Suprapubic skin (tissue), 4 donors: ENCODE data around the gene SLC30A2.

Experiments
- EP300 ChIP-seq: sonication (generic); formaldehyde crosslinking; IDR thresholded peaks from one replicate; pipeline ENCODE4 v1.6.1; 2017; ENCODE audit warnings: antibody characterized with exemption
- POLR2A ChIP-seq, 2 donors: fragments of 450-650 bp; IDR thresholded peaks; one replicate each; pipeline ENCODE4 v1.6.1; 2017; ENCODE audit warnings: antibody characterized with exemption in 2 of 2, mild to moderate bottlenecking in 2 of 2, moderate library complexity in 2 of 2
- POLR2AphosphoS5 ChIP-seq, 3 donors: sonication (generic); formaldehyde crosslinking; IDR thresholded peaks; one replicate each; pipeline ENCODE4 v1.6.1; 2017; ENCODE audit warnings: antibody characterized with exemption in 3 of 3
- TF ChIP-seq, protein P1 (sequence below), 2 donors: fragments of 200-600 bp in 1 of 2; fragments of 450-650 bp in 1 of 2; sonication (generic) in 1 of 2; IDR thresholded peaks; one replicate each; pipeline ENCODE4 v1.5.1; 2016 to 2019; ENCODE audit warnings: antibody characterized with exemption in 2 of 2, mild to moderate bottlenecking in 1 of 2, moderate library complexity in 1 of 2

DNA sequence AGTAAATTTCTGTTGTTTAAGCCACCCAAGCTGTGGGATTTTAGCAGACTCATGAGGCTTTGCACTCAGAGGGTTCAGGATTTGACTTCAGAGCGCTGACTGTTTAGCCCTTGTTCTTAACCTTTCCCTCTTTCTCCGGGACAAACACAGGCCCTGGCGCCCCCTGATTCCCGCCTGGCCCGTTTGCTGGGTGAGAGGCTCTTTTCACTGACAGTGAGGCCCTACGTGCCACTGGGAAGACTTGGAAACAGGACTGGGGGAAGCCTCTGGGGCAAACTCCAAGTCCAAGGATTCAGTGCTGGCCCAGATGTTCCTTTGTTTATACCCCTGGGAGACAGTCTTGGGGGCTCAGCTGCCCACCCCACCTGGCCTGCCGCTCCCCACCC is 33.3 kb upstream of the SLC30A2 start:
- TF ChIP-seq POLR2A (IDR thresholded peaks at IDR 0.05) (no peak), POLR2AphosphoS5 (IDR thresholded peaks at IDR 0.05) (no peak), EP300 (no peak)
- TF ChIP-seq, protein P1, sequence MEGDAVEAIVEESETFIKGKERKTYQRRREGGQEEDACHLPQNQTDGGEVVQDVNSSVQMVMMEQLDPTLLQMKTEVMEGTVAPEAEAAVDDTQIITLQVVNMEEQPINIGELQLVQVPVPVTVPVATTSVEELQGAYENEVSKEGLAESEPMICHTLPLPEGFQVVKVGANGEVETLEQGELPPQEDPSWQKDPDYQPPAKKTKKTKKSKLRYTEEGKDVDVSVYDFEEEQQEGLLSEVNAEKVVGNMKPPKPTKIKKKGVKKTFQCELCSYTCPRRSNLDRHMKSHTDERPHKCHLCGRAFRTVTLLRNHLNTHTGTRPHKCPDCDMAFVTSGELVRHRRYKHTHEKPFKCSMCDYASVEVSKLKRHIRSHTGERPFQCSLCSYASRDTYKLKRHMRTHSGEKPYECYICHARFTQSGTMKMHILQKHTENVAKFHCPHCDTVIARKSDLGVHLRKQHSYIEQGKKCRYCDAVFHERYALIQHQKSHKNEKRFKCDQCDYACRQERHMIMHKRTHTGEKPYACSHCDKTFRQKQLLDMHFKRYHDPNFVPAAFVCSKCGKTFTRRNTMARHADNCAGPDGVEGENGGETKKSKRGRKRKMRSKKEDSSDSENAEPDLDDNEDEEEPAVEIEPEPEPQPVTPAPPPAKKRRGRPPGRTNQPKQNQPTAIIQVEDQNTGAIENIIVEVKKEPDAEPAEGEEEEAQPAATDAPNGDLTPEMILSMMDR (IDR thresholded peaks at IDR 0.05), result no peak
